ENCODE results near the gene SP140.

The SP140 gene

GRCh38 chr2:230305416-230306275 lies 80.1 kb downstream of the SP140 start:
- TF ChIP-seq EZH2 (optimal IDR thresholded peaks at IDR 0.05; ENCODE audit: low read depth, low read length) (no peak), EZH2phosphoT487 (IDR thresholded peaks at IDR 0.05; ENCODE audit: low read length) (no peak), CTCF (IDR thresholded peaks at IDR 0.05; ENCODE audit: low read length) (no peak)
- H2AFZ ChIP-seq (ENCODE audit: low read length), result no peak overlapping the region
- H3K4me1 ChIP-seq (ENCODE audit: low read length), result no peaks in the 10 kb centered on the region
- no peaks in the 10 kb centered on the region for H3F3A ChIP-seq (ENCODE audit: insufficient read depth, low read length)
- H3K9ac ChIP-seq (ENCODE audit: low read length), result no peak overlapping the region
- H3K79me2 ChIP-seq (ENCODE audit: low read length), result no peaks in the 10 kb centered on the region
- no peaks in the 10 kb centered on the region for H3K9me2 ChIP-seq (replicated peaks; ENCODE audit: insufficient read depth, low read length)
- H3K4me2 ChIP-seq (ENCODE audit: low read depth, low read length), result no peak overlapping the region
- no peaks in the 10 kb centered on the region for H3K9me3 ChIP-seq (replicated peaks; ENCODE audit: insufficient read depth, low read length)
- no peak overlapping the region for H3K4me3 ChIP-seq (ENCODE audit: low read length)
- no peak overlapping the region for H3K27ac ChIP-seq (ENCODE audit: low read length)
- H3K27me3 ChIP-seq (replicated peaks; ENCODE audit: insufficient read depth, low read length), result no peaks in the 10 kb centered on the region
- H4K20me1 ChIP-seq (ENCODE audit: insufficient read depth, low read length), result no peaks in the 10 kb centered on the region
- H3K36me3 ChIP-seq (replicated peaks; ENCODE audit: insufficient read depth, low read length), result no peaks in the 10 kb centered on the region
- DNase-seq, result no peak

- H3K9ac ChIP-seq (ENCODE audit: low read length), result no peak overlapping the region
- TF ChIP-seq EZH2phosphoT487 (IDR thresholded peaks at IDR 0.05; ENCODE audit: low read length) (no peak), CTCF (IDR thresholded peaks at IDR 0.05; ENCODE audit: low read length) (no peak), EZH2 (optimal IDR thresholded peaks at IDR 0.05; ENCODE audit: low read depth, low read length) (no peak)
- no peak for DNase-seq
Observed at GRCh38 chr2:230306474-230306873, 80.9 kb downstream of the SP140 start.

GRCh38 chr2:230307485-230307884 lies 81.9 kb downstream of the SP140 start:
- no peaks in the 10 kb centered on the region for H4K20me1 ChIP-seq (ENCODE audit: insufficient read depth, low read length)
- H3F3A ChIP-seq (ENCODE audit: insufficient read depth, low read length), result no peaks in the 10 kb centered on the region
- TF ChIP-seq EZH2phosphoT487 (IDR thresholded peaks at IDR 0.05; ENCODE audit: low read length) (no peak), EZH2 (optimal IDR thresholded peaks at IDR 0.05; ENCODE audit: low read depth, low read length) (no peak), CTCF (IDR thresholded peaks at IDR 0.05; ENCODE audit: low read length) (no peak)
- no peak overlapping the region for H3K4me3 ChIP-seq (ENCODE audit: low read length)
- no peaks in the 10 kb centered on the region for H3K79me2 ChIP-seq (ENCODE audit: low read length)
- H3K27me3 ChIP-seq (replicated peaks; ENCODE audit: insufficient read depth, low read length), result no peaks in the 10 kb centered on the region
- no peaks in the 10 kb centered on the region for H3K36me3 ChIP-seq (replicated peaks; ENCODE audit: insufficient read depth, low read length)
- H3K9me2 ChIP-seq (replicated peaks; ENCODE audit: insufficient read depth, low read length), result no peaks in the 10 kb centered on the region
- no peak overlapping the region for H3K27ac ChIP-seq (ENCODE audit: low read length)
- no peak overlapping the region for H3K9ac ChIP-seq (ENCODE audit: low read length)
- no peak overlapping the region for H2AFZ ChIP-seq (ENCODE audit: low read length)
- no peaks in the 10 kb centered on the region for H3K9me3 ChIP-seq (replicated peaks; ENCODE audit: insufficient read depth, low read length)
- DNase-seq, result no peak
- no peak overlapping the region for H3K4me2 ChIP-seq (ENCODE audit: low read depth, low read length)
- no peaks in the 10 kb centered on the region for H3K4me1 ChIP-seq (ENCODE audit: low read length)

More at GRCh38 chr2:230306474-230306873, 80.9 kb downstream of the SP140 start:
- Histone ChIP-seq H3K36me3 (replicated peaks; ENCODE audit: insufficient read depth, low read length) (no peaks in the 10 kb centered on the region), H3K27ac (ENCODE audit: low read length) (no peak overlapping the region), H3K9me3 (replicated peaks; ENCODE audit: insufficient read depth, low read length) (no peaks in the 10 kb centered on the region), H3K4me1 (ENCODE audit: low read length) (no peaks in the 10 kb centered on the region), H4K20me1 (ENCODE audit: insufficient read depth, low read length) (no peaks in the 10 kb centered on the region), H2AFZ (ENCODE audit: low read length) (no peak overlapping the region), H3K27me3 (replicated peaks; ENCODE audit: insufficient read depth, low read length) (no peaks in the 10 kb centered on the region), H3K4me2 (ENCODE audit: low read depth, low read length) (no peak overlapping the region), H3K9me2 (replicated peaks; ENCODE audit: insufficient read depth, low read length) (no peaks in the 10 kb centered on the region), H3K79me2 (ENCODE audit: low read length) (no peaks in the 10 kb centered on the region), H3K4me3 (ENCODE audit: low read length) (no peak overlapping the region), H3F3A (ENCODE audit: insufficient read depth, low read length) (no peaks in the 10 kb centered on the region)
